Right cardiac atrium (tissue), 5 donors: Measurements from ENCODE around the gene GSN. TPM values are rescaled to one million over a fixed set of nuclear protein-coding genes. Genes with fewer than 3 reads are reported as not detected.

Experiments
- ATAC-seq, 2 donors: fragments of 200-7000 bp; cut with Tn5 transposase; one replicate each; pipeline versions ENCODE4 v1.8.0 to v1.9.1; 2020; ENCODE audit warnings: moderate library complexity in 2 of 2, mild to moderate bottlenecking in 1 of 2
- DNase-seq, 3 donors: peaks; one replicate each; pipeline ENCODE4 v3.0.0-alpha.2; 2020
- H3K27ac ChIP-seq: one replicate; pipeline ENCODE4 v1.5.1; 2013; ENCODE audit warnings: mild to moderate bottlenecking, low read length, control low read depth, moderate library complexity
- H3K27me3 ChIP-seq: one replicate; pipeline ENCODE4 v1.6.1; 2013; ENCODE audit not compliant: control insufficient read depth, insufficient read depth
- H3K4me1 ChIP-seq: one replicate; pipeline ENCODE4 v1.6.1; 2013; ENCODE audit warnings: low read length; ENCODE audit not compliant: control insufficient read depth, insufficient read depth
- H3K4me3 ChIP-seq: one replicate; pipeline ENCODE4 v1.5.1; 2013; ENCODE audit warnings: low read length, control low read depth
- H3K9me3 ChIP-seq: one replicate; pipeline ENCODE4 v1.6.1; 2013; ENCODE audit warnings: low read length; ENCODE audit not compliant: control insufficient read depth
- WGBS: extraction: QIAGEN DNeasy Blood & Tissue Kit; methylation state at CpG from one replicate; pipeline ENCODE4 v1.1.7; 2013; 5-methylcytosine and 5-hydroxymethylcytosine counted together
- intact Hi-C, 4 donors: fragments of 100-400 bp; cut with DNase I; formaldehyde crosslinking; loops; one replicate each; pipeline versions ENCODE4 v1.11.0 to v1.14.0; 2022 to 2023
- polyA plus RNA-seq: library from polyadenylated mRNA; stranded (reverse); fragments of 200-250 nt; gene quantifications from one replicate; pipeline ENCODE4 v1.2.3, GENCODE V29; 2013
- total RNA-seq, 4 donors: library from RNA; stranded (reverse); fragmentation: NEBNext Ultra II Directional; extraction: Animal tissue kit (Norgen Biotek cat#: 25700); gene quantifications; one replicate each; pipeline ENCODE4 v1.2.1, GENCODE V29; 2021
- donor health status: healthy with polysubstance abuse.
- donor health status: DM: no; HTN: yes; CAD: no.
- donor health status: DM: no; HTN: no; CAD: no.
- donor health status: DM: no; HTN: yes; CAD: no; lungs with severe emphysema.
- donor health status: DM: yes; HTN: yes; CAD: no.

The GSN gene
- total and polyA plus RNA-seq, 5 donors = 949 to 1,838 (median 1,630) TPM

GRCh38 chr9:121262423-121262822 lies 5.5 kb upstream of the GSN start:
- 96% methylated on average over 1 of the region's 1 CpG for WGBS
- Histone ChIP-seq H3K27ac (no peak overlapping the region), H3K9me3 (no peaks in the 10 kb centered on the region), H3K27me3 (no peaks in the 10 kb centered on the region), H3K4me3 (no peak overlapping the region), H3K4me1 (peaks cover 8% of the 10 kb centered on the region)
- intact Hi-C loops = loop anchor here in 2 of 4 donors (5.0 to 10.0 kb wide), 2 partner anchors 45 to 48 kb away; no protein-coding TSS in a partner anchor
- DNase-seq (no peak), ATAC-seq (no peak)

GRCh38 chr9:121262953-121263352 lies 5.0 kb upstream of the GSN start:
- 85% methylated on average over 5 of the region's 5 CpGs for WGBS
- H3K27me3 ChIP-seq = no peaks in the 10 kb centered on the region
- no peak overlapping the region for H3K4me3 ChIP-seq
- H3K27ac ChIP-seq = no peak overlapping the region
- H3K4me1 ChIP-seq = peaks cover 10% of the 10 kb centered on the region
- no peaks in the 10 kb centered on the region for H3K9me3 ChIP-seq
- DNase-seq (no peak), ATAC-seq (no peak)
- intact Hi-C loops = loop anchor here in 2 of 4 donors (5.0 to 10.0 kb wide), 2 partner anchors 46 to 48 kb away; no protein-coding TSS in a partner anchor

- WGBS = 74% methylated on average over 3 of the region's 3 CpGs
- intact Hi-C loops = loop anchor here in 2 of 4 donors (5.0 to 10.0 kb wide), 2 partner anchors 44 to 52 kb away; no protein-coding TSS in a partner anchor
- no peaks in the 10 kb centered on the region for H3K9me3 ChIP-seq
- H3K27ac ChIP-seq = no peak overlapping the region
- no peaks in the 10 kb centered on the region for H3K27me3 ChIP-seq
- ATAC-seq (no peak), DNase-seq (no peak)
- H3K4me3 ChIP-seq = no peak overlapping the region
- H3K4me1 ChIP-seq = peaks cover 17% of the 10 kb centered on the region
Observed at GRCh38 chr9:121266356-121266755, 1.6 kb upstream of the GSN start.

GRCh38 chr9:121266906-121267650 lies 884 bp upstream of the GSN start:
- H3K27me3 ChIP-seq = no peaks in the 10 kb centered on the region
- WGBS = 63% methylated on average over 18 of the region's 18 CpGs
- intact Hi-C loops = loop anchor here in 2 of 4 donors (5.0 to 10.0 kb wide), 2 partner anchors 45 to 52 kb away; no protein-coding TSS in a partner anchor
- peak overlapping the region; percentile 40 for H3K27ac ChIP-seq
- peak in 2 of 3 donors; percentile 65 to 66 for DNase-seq
- H3K4me3 ChIP-seq = peak overlapping the region; percentile 86
- ATAC-seq = no peak
- peaks cover 18% of the 10 kb centered on the region for H3K4me1 ChIP-seq
- H3K9me3 ChIP-seq = no peaks in the 10 kb centered on the region

- peak in 1 of 3 donors; percentile 41 for DNase-seq
- ATAC-seq = peak in 1 of 2 donors; percentile 27
- no peaks in the 10 kb centered on the region for H3K27me3 ChIP-seq
- no peaks in the 10 kb centered on the region for H3K9me3 ChIP-seq
- WGBS = 8% methylated on average over 5 of the region's 5 CpGs
- peaks cover 20% of the 10 kb centered on the region for H3K4me1 ChIP-seq
- H3K27ac ChIP-seq = peak overlapping the region; percentile 73
- intact Hi-C loops = loop anchor here in 2 of 4 donors (5.0 to 10.0 kb wide), 2 partner anchors 46 to 54 kb away; no protein-coding TSS in a partner anchor
- peak overlapping the region; percentile 86 for H3K4me3 ChIP-seq
Observed at GRCh38 chr9:121268598-121268850, 562 bp downstream of the GSN start.

GRCh38 chr9:121268851-121269641 lies 1.1 kb downstream of the GSN start:
- peaks cover 20% of the 10 kb centered on the region for H3K4me1 ChIP-seq
- intact Hi-C loops = loop anchor here in 2 of 4 donors (5.0 to 10.0 kb wide), 2 partner anchors 47 to 54 kb away; no protein-coding TSS in a partner anchor
- ATAC-seq (peak; percentile 11 to 39), DNase-seq (peak in 1 of 3 donors; percentile 68)
- H3K27ac ChIP-seq = peak overlapping the region; percentile 73
- no peaks in the 10 kb centered on the region for H3K9me3 ChIP-seq
- H3K27me3 ChIP-seq = no peaks in the 10 kb centered on the region
- peak overlapping the region; percentile 86 for H3K4me3 ChIP-seq
- 20% methylated on average over 12 of the region's 12 CpGs for WGBS

GRCh38 chr9:121269642-121270254 lies 1.8 kb downstream of the GSN start:
- DNase-seq (peak in 1 of 3 donors; percentile 66), ATAC-seq (no peak)
- intact Hi-C loops = loop anchor here in 2 of 4 donors (5.0 to 10.0 kb wide), 2 partner anchors 47 to 55 kb away; no protein-coding TSS in a partner anchor
- Histone ChIP-seq H3K4me1 (peaks cover 20% of the 10 kb centered on the region), H3K27me3 (no peaks in the 10 kb centered on the region), H3K9me3 (no peaks in the 10 kb centered on the region), H3K4me3 (peak overlapping the region; percentile 86), H3K27ac (peak overlapping the region; percentile 73)
- 42% methylated on average over 5 of the region's 5 CpGs for WGBS

- H3K4me3 ChIP-seq = no peak overlapping the region
- H3K9me3 ChIP-seq = no peaks in the 10 kb centered on the region
- intact Hi-C loops = no loop called here
- peak; percentile 59 to 61 for ATAC-seq
- H3K27me3 ChIP-seq = no peaks in the 10 kb centered on the region
- 31% methylated on average over 13 of the region's 13 CpGs for WGBS
- peaks cover 20% of the 10 kb centered on the region for H3K4me1 ChIP-seq
- peak; percentile 70 to 85 (median 84) for DNase-seq
- peak overlapping the region; percentile 61 for H3K27ac ChIP-seq
Observed at GRCh38 chr9:121271368-121272341, 3.7 kb downstream of the GSN start.

- no peaks in the 10 kb centered on the region for H3K27me3 ChIP-seq
- no peak for ATAC-seq
- no peak overlapping the region for H3K4me3 ChIP-seq
- intact Hi-C loops = no loop called here
- DNase-seq = no peak
- H3K9me3 ChIP-seq = no peaks in the 10 kb centered on the region
- peaks cover 14% of the 10 kb centered on the region for H3K4me1 ChIP-seq
- 77% methylated on average over 6 of the region's 6 CpGs for WGBS
- H3K27ac ChIP-seq = peak overlapping the region; percentile 61
Observed at GRCh38 chr9:121272401-121272948, 4.5 kb downstream of the GSN start.
